ENCODE measurements around the gene M1AP. TPM values are rescaled to one million over a fixed set of nuclear protein-coding genes. Genes with fewer than 3 reads are reported as not detected.

M1AP gene
- total and polyA plus RNA-seq, 2 of the 4 experiments (the other 2 are of a cell fraction), result 0.03 TPM; not detected in 1

GRCh38 chr2:74556159-74556558 lies 92.0 kb downstream of the M1AP start:
- Histone ChIP-seq H3K27me3 (ENCODE audit: control insufficient read depth, insufficient read depth, low read length) (no peaks in the 10 kb centered on the region), H2BK20ac (ENCODE audit: low read depth, low read length) (no peak overlapping the region), H2BK15ac (ENCODE audit: low read depth, low read length) (no peak overlapping the region), H3K27ac (ENCODE audit: insufficient read depth, low read length) (no peak overlapping the region), H3K36me3 (ENCODE audit: control insufficient read depth, insufficient read depth, low read length) (peaks cover 18% of the 10 kb centered on the region), H3K4me3 (ENCODE audit: insufficient read depth, low read depth, low read length) (no peak overlapping the region), H3K4me2 (ENCODE audit: low read depth, low read length) (peak overlapping the region; percentile 88; the same call in 1 of the 2 replicates), H3K79me1 (ENCODE audit: low read depth in 1 of 2, low read length in 2 of 2) (peaks cover 8 to 53% of the 10 kb centered on the region in 2 experiments), H2AK9ac (replicated peaks; ENCODE audit: low read depth, low read length, poor library complexity) (no peak overlapping the region), H4K8ac (ENCODE audit: low read depth in 2 of 2, low read length in 2 of 2) (no peak overlapping the region), H2AK5ac (ENCODE audit: low read depth, low read length) (no peak overlapping the region), H3K56ac (ENCODE audit: extremely low read depth, insufficient read depth, low read length) (no peak overlapping the region), H2BK120ac (ENCODE audit: low read depth, low read length) (no peak overlapping the region), H3K18ac (ENCODE audit: low read depth, low read length) (no peak overlapping the region), H3K4me1 (ENCODE audit: control insufficient read depth, insufficient read depth, low read length) (peaks cover 16% of the 10 kb centered on the region), H3K9me3 (ENCODE audit: control insufficient read depth, insufficient read depth, low read length) (no peaks in the 10 kb centered on the region), H2BK5ac (ENCODE audit: low read depth, low read length, poor library complexity, severe bottlenecking) (no peak overlapping the region), H3K9me1 (ENCODE audit: insufficient read depth, low read length) (0 out of 2 replicates have a peak, but pooled peaks cover 18% of the 10 kb centered on the region), H3K9ac (ENCODE audit: low read depth, low read length) (no peak overlapping the region), H4K20me1 (ENCODE audit: insufficient read depth, low read length) (no peaks in the 10 kb centered on the region; the same call in 1 of the 2 replicates), H3K4ac (ENCODE audit: low read depth, low read length) (no peak overlapping the region), H3K14ac (replicated peaks; ENCODE audit: low read depth, low read length) (no peak overlapping the region), H3K23ac (ENCODE audit: low read depth, low read length) (no peak overlapping the region), H2AFZ (replicated peaks; ENCODE audit: low read length, poor library complexity) (no peak overlapping the region), H4K5ac (ENCODE audit: low read depth, low read length) (no peak overlapping the region), H4K91ac (ENCODE audit: insufficient read depth, low read depth, low read length) (no peak overlapping the region)
- no peak for TF ChIP-seq POLR2A (IDR thresholded peaks at IDR 0.05; ENCODE audit: low read depth, low read length)
- no peak for TF ChIP-seq ELK1 (IDR thresholded peaks at IDR 0.05; ENCODE audit: borderline replicate concordance, low read depth, low read length)
- TF ChIP-seq NFE2L2 (IDR thresholded peaks at IDR 0.05; ENCODE audit: low read depth, low read length), result no peak
- TF ChIP-seq MXI1 (IDR thresholded peaks at IDR 0.05; ENCODE audit: borderline replicate concordance, low read depth, low read length), result no peak
- TF ChIP-seq USF2 (IDR thresholded peaks at IDR 0.05; ENCODE audit: low read depth, low read length), result no peak
- TF ChIP-seq CTCF (conservative IDR thresholded peaks at IDR 0.05; ENCODE audit: low read depth, low read length), result no peak
- TF ChIP-seq CHD1 (IDR thresholded peaks at IDR 0.05; ENCODE audit: low read depth, low read length), result no peak
- no peak for TF ChIP-seq MAFK (IDR thresholded peaks at IDR 0.05; ENCODE audit: low read depth, low read length)
- TF ChIP-seq SMC3 (IDR thresholded peaks at IDR 0.05; ENCODE audit: low read depth, low read length), result no peak
- TF ChIP-seq BHLHE40 (IDR thresholded peaks at IDR 0.05; ENCODE audit: low read depth, low read length), result no peak
- no peak for TF ChIP-seq RAD21 (IDR thresholded peaks at IDR 0.05; ENCODE audit: low read length)
- no peak for TF ChIP-seq RFX5 (IDR thresholded peaks at IDR 0.05; ENCODE audit: low read depth, low read length)
- no peak for TF ChIP-seq RCOR1 (IDR thresholded peaks at IDR 0.05; ENCODE audit: insufficient replicate concordance, low read length)
- intact Hi-C loops (cut with micrococcal nuclease), result no loop called here
- 90% methylated on average over 4 of the region's 14 CpGs; no CpG with 5 or more reads in 1 of the 2 experiments for WGBS, 2 experiments (ENCODE audit: extremely low coverage in 2 of 2, insufficient read length in 1 of 2)
- POLR2A ChIA-PET (ENCODE audit: unreplicated experiment), result no interaction called here
- in situ Hi-C loops (cut with MboI; ENCODE audit: low sequenced_read_pairs), result no loop called here
- CTCF ChIA-PET, result no interaction called here
- no TSS peak for BruUV-seq (replicated peaks)
- DNase-seq, result no peak
- dilution Hi-C loops (cut with HindIII; ENCODE audit: low sequenced_read_pairs, unreplicated experiment), result no loop called here
- no peak for ATAC-seq (ENCODE audit: low read depth)
